DND-41 (cell line): Measurements from ENCODE around the gene C7.

Source experiments
- EZH2 ChIP-seq: IDR thresholded peaks from 3 replicates; pipeline ENCODE4 v1.6.1; 2012; ENCODE audit warnings: borderline replicate concordance, low read depth, mild to moderate bottlenecking, moderate library complexity, low read length, inconsistent platforms; ENCODE audit not compliant: severe bottlenecking
- TF ChIP-seq, protein P1 (sequence below): IDR thresholded peaks from 2 replicates; pipeline ENCODE4 v1.5.1; 2012; ENCODE audit warnings: borderline replicate concordance, low read length, moderate library complexity, mild to moderate bottlenecking; ENCODE audit not compliant: poor library complexity, severe bottlenecking; ENCODE audit errors: extremely low read depth

DNA sequence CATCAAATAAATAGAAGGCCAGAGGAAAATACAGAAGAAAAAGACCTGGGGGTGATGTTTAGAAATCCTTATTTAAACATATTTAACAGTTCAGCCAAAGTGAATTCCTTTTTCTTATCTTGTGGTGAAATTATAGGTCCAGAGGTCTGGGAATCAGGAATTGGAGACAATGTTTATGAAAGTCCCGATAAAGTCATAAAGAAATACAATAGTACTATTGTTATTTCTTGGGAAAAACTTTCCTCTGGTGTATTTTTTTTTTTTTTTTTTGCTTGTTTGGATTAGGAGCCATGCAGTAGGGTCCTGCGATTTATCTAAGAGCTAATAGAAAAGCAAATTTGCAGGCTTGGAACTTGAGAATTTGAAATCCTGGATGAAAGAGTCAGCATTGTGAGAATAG is 426 bp downstream of the C7 start:
- TF ChIP-seq EZH2 = no peak
- TF ChIP-seq, protein P1, sequence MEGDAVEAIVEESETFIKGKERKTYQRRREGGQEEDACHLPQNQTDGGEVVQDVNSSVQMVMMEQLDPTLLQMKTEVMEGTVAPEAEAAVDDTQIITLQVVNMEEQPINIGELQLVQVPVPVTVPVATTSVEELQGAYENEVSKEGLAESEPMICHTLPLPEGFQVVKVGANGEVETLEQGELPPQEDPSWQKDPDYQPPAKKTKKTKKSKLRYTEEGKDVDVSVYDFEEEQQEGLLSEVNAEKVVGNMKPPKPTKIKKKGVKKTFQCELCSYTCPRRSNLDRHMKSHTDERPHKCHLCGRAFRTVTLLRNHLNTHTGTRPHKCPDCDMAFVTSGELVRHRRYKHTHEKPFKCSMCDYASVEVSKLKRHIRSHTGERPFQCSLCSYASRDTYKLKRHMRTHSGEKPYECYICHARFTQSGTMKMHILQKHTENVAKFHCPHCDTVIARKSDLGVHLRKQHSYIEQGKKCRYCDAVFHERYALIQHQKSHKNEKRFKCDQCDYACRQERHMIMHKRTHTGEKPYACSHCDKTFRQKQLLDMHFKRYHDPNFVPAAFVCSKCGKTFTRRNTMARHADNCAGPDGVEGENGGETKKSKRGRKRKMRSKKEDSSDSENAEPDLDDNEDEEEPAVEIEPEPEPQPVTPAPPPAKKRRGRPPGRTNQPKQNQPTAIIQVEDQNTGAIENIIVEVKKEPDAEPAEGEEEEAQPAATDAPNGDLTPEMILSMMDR = no peak
